Measurements from ENCODE around the gene HIPK1.

Gene HIPK1

GRCh38 chr1:113941245-113941559, 12.1 kb downstream of the HIPK1 start:
- no peak for DNase-seq (ENCODE audit: low spot score)
- in situ Hi-C loops (cut with MboI; ENCODE audit: low sequenced_read_pairs, unreplicated experiment), result no loop called here
- no peak for TF ChIP-seq CTCF (IDR thresholded peaks at IDR 0.05; ENCODE audit: borderline replicate concordance, control extremely low read depth, extremely low read depth, insufficient read depth, missing control alignments)

- in situ Hi-C loops (cut with MboI; ENCODE audit: low sequenced_read_pairs, unreplicated experiment), result no loop called here
- no peak for TF ChIP-seq CTCF (IDR thresholded peaks at IDR 0.05; ENCODE audit: borderline replicate concordance, control extremely low read depth, extremely low read depth, insufficient read depth, missing control alignments)
These were observed 13.4 kb downstream of the HIPK1 start for GRCh38 chr1:113942527-113942926.

GRCh38 chr1:113943028-113943811, 14.1 kb downstream of the HIPK1 start:
- no peak for DNase-seq (ENCODE audit: low spot score)
- in situ Hi-C loops (cut with MboI; ENCODE audit: low sequenced_read_pairs, unreplicated experiment), result no loop called here
- no peak for TF ChIP-seq CTCF (IDR thresholded peaks at IDR 0.05; ENCODE audit: borderline replicate concordance, control extremely low read depth, extremely low read depth, insufficient read depth, missing control alignments)

More at GRCh38 chr1:113942527-113942926, 13.4 kb downstream of the HIPK1 start:
- DNase-seq (ENCODE audit: low spot score), result no peak

- no peak for TF ChIP-seq CTCF (IDR thresholded peaks at IDR 0.05; ENCODE audit: borderline replicate concordance, control extremely low read depth, extremely low read depth, insufficient read depth, missing control alignments)
- in situ Hi-C loops (cut with MboI; ENCODE audit: low sequenced_read_pairs, unreplicated experiment), result no loop called here
These were observed 16.2 kb downstream of the HIPK1 start for GRCh38 chr1:113945329-113945728.

GRCh38 chr1:113946112-113946511, 17.0 kb downstream of the HIPK1 start:
- TF ChIP-seq CTCF (IDR thresholded peaks at IDR 0.05; ENCODE audit: borderline replicate concordance, control extremely low read depth, extremely low read depth, insufficient read depth, missing control alignments), result no peak
- in situ Hi-C loops (cut with MboI; ENCODE audit: low sequenced_read_pairs, unreplicated experiment), result no loop called here
- DNase-seq (ENCODE audit: low spot score), result no peak

More at GRCh38 chr1:113945329-113945728, 16.2 kb downstream of the HIPK1 start:
- no peak for DNase-seq (ENCODE audit: low spot score)

- TF ChIP-seq CTCF (IDR thresholded peaks at IDR 0.05; ENCODE audit: borderline replicate concordance, control extremely low read depth, extremely low read depth, insufficient read depth, missing control alignments), result no peak
- in situ Hi-C loops (cut with MboI; ENCODE audit: low sequenced_read_pairs, unreplicated experiment), result no loop called here
- no peak for DNase-seq (ENCODE audit: low spot score)
These were observed 17.7 kb downstream of the HIPK1 start for GRCh38 chr1:113946678-113947387.

All from GM13976 (cell line).